Neural cell (in vitro differentiated cells): ENCODE measurements around the gene TUBGCP2.

Source experiments
- EP300 ChIP-seq: fragments of 450-650 bp; conservative IDR thresholded peaks from 2 replicates; pipeline ENCODE4 v1.6.1; 2014; ENCODE audit warnings: antibody characterized with exemption, mild to moderate bottlenecking, moderate library complexity; ENCODE audit not compliant: poor library complexity, severe bottlenecking
- EZH2 ChIP-seq: fragments of 200-600, 300-800 bp; shearing (Covaris generic), sonication (generic); IDR thresholded peaks from 2 replicates; pipeline ENCODE4 v1.6.1; 2014; ENCODE audit warnings: antibody characterized with exemption, low read length, borderline replicate concordance, mild to moderate bottlenecking; ENCODE audit not compliant: insufficient read depth, poor library complexity, severe bottlenecking
- MXI1 ChIP-seq: fragments of 450-650 bp; conservative IDR thresholded peaks from 2 replicates; pipeline ENCODE4 v1.6.1; 2014; ENCODE audit warnings: antibody characterized with exemption, mild to moderate bottlenecking; ENCODE audit not compliant: poor library complexity, severe bottlenecking
- POLR2AphosphoS5 ChIP-seq: IDR thresholded peaks from 2 replicates; pipeline ENCODE4 v1.6.1; 2012
- RAD21 ChIP-seq: fragments of 450-650 bp; conservative IDR thresholded peaks from 2 replicates; pipeline ENCODE4 v1.6.1; 2014; ENCODE audit warnings: antibody characterized with exemption, mild to moderate bottlenecking, moderate library complexity
- SMC3 ChIP-seq: fragments of 450-650 bp; conservative IDR thresholded peaks from 2 replicates; pipeline ENCODE4 v1.6.1; 2014; ENCODE audit warnings: antibody characterized with exemption, mild to moderate bottlenecking, moderate library complexity; ENCODE audit not compliant: poor library complexity
- TAF1 ChIP-seq: IDR thresholded peaks from 2 replicates; pipeline ENCODE4 v1.6.1; 2012; ENCODE audit warnings: low read depth
- TF ChIP-seq, protein P1 (sequence below): fragments of 450-650 bp; IDR thresholded peaks from 2 replicates; pipeline ENCODE4 v1.5.1; 2014; ENCODE audit warnings: antibody characterized with exemption, mild to moderate bottlenecking, moderate library complexity; ENCODE audit not compliant: poor library complexity, severe bottlenecking

DNA sequence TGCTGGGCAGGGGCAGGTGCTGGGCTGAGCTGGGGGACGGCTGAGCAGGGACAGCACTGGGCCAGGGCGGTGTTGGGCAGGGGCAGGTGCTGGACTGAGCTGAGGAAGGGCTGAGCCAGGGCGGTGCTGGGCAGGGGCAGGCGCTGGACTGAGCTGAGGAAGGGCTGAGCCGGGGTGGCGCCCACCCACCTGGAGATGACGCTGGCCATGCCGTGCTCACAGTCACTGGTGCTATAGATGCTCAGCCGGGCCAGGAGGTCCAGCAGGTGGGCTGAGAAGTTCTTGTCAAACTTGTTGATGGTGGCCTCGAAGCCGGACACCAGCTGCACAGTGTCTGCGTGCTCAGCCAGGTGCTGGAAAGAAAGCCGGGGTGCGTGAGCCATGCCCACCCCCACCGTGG, 27.6 kb downstream of the TUBGCP2 start:
- TF ChIP-seq SMC3 = no peak
- TF ChIP-seq, protein P1, sequence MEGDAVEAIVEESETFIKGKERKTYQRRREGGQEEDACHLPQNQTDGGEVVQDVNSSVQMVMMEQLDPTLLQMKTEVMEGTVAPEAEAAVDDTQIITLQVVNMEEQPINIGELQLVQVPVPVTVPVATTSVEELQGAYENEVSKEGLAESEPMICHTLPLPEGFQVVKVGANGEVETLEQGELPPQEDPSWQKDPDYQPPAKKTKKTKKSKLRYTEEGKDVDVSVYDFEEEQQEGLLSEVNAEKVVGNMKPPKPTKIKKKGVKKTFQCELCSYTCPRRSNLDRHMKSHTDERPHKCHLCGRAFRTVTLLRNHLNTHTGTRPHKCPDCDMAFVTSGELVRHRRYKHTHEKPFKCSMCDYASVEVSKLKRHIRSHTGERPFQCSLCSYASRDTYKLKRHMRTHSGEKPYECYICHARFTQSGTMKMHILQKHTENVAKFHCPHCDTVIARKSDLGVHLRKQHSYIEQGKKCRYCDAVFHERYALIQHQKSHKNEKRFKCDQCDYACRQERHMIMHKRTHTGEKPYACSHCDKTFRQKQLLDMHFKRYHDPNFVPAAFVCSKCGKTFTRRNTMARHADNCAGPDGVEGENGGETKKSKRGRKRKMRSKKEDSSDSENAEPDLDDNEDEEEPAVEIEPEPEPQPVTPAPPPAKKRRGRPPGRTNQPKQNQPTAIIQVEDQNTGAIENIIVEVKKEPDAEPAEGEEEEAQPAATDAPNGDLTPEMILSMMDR = no peak
- no peak for TF ChIP-seq POLR2AphosphoS5
- no peak for TF ChIP-seq TAF1
- no peak for TF ChIP-seq EZH2
- TF ChIP-seq EP300 = no peak
- TF ChIP-seq RAD21 = no peak
- no peak for TF ChIP-seq MXI1
